ENCODE data around the gene EMILIN3. TPM values are rescaled to one million over a fixed set of nuclear protein-coding genes. Genes with fewer than 3 reads are reported as not detected.

Gene EMILIN3
- polyA plus RNA-seq, 1 of the 3 experiments (the other 2 are of a cell fraction), result 0.02 TPM

DNA sequence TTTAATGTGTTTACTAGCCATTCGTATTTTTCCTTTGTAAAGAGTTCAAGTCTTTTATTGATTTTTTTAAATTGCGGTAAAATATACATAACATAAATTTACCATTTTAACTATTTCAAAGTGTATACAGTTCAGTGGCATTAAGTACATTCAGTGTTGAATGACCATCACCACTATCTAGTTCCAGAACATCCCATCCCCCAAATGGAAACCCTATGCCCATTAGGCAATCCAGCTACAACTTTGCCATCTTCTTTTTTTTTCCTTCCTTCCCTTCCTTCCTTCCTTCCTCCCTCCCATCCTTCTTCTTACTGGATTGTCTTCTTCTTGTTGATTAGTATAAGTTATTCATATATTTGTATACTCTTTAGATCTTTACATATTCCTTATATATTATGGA, 17.4 kb downstream of the EMILIN3 start (continued):
- TF ChIP-seq, protein P1, sequence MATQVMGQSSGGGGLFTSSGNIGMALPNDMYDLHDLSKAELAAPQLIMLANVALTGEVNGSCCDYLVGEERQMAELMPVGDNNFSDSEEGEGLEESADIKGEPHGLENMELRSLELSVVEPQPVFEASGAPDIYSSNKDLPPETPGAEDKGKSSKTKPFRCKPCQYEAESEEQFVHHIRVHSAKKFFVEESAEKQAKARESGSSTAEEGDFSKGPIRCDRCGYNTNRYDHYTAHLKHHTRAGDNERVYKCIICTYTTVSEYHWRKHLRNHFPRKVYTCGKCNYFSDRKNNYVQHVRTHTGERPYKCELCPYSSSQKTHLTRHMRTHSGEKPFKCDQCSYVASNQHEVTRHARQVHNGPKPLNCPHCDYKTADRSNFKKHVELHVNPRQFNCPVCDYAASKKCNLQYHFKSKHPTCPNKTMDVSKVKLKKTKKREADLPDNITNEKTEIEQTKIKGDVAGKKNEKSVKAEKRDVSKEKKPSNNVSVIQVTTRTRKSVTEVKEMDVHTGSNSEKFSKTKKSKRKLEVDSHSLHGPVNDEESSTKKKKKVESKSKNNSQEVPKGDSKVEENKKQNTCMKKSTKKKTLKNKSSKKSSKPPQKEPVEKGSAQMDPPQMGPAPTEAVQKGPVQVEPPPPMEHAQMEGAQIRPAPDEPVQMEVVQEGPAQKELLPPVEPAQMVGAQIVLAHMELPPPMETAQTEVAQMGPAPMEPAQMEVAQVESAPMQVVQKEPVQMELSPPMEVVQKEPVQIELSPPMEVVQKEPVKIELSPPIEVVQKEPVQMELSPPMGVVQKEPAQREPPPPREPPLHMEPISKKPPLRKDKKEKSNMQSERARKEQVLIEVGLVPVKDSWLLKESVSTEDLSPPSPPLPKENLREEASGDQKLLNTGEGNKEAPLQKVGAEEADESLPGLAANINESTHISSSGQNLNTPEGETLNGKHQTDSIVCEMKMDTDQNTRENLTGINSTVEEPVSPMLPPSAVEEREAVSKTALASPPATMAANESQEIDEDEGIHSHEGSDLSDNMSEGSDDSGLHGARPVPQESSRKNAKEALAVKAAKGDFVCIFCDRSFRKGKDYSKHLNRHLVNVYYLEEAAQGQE (IDR thresholded peaks at IDR 0.05; ENCODE audit: low read depth, low read length), result no peak
- TF ChIP-seq ELF1 (IDR thresholded peaks at IDR 0.05), result no peak

DNA sequence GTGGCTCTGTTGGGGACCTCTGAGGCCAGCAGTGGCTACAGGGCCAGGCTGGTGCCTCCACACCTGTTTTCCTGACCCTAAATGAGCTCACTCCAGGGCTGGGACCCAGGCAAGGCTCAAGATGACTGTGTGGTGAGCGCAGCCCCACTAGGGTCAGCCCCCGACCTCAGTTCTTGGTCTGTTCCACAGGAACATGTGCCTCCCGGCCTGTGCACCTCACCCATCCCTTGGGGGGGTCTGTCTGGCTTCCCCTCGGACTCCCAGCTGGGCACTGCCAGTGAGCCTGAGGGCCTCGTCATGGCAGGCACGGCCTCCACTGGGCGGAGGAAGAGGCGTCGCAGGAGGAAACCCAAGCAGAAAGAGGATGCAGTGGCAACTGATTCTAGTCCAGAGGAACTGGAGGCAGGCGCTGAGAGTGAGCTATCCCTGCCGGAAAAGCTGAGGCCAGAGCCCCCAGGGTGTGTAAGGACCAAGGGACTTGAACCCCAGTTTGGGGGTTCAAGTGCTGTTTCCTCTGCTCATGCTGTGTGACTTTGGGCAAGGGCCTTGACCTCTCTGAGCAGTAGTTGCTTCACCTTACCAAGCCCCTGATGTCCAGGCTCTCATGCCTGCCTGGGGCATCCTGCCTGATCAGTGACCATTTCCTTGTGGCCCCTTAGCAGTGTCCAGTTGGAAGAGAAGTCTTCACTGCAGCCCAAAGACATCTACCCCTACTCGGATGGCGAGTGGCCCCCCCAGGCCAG, 18.0 kb downstream of the EMILIN3 start:
- DNase-seq, result no peak
- TF ChIP-seq NRF1 (IDR thresholded peaks at IDR 0.05; ENCODE audit: low read depth, low read length) (no peak), FOXM1 (IDR thresholded peaks at IDR 0.05; ENCODE audit: low read depth) (no peak), SMC3 (IDR thresholded peaks at IDR 0.05; ENCODE audit: low read depth, low read length) (no peak), RCOR1 (IDR thresholded peaks at IDR 0.05; ENCODE audit: low read length) (no peak), TCF12 (IDR thresholded peaks at IDR 0.05) (no peak), GABPA (IDR thresholded peaks at IDR 0.05; ENCODE audit: low read depth) (no peak), CHD2 (IDR thresholded peaks at IDR 0.05; ENCODE audit: low read length, partially characterized antibody) (no peak), RXRA (IDR thresholded peaks at IDR 0.05; ENCODE audit: borderline replicate concordance, low read depth) (no peak), RAD21 (IDR thresholded peaks at IDR 0.05; ENCODE audit: low read length) (no peak), TAF1 (IDR thresholded peaks at IDR 0.05; ENCODE audit: borderline replicate concordance, low read depth, low read length) (no peak), EZH2phosphoT487 (IDR thresholded peaks at IDR 0.05; ENCODE audit: borderline replicate concordance, low read depth) (no peak), SIN3A (IDR thresholded peaks at IDR 0.05; ENCODE audit: borderline replicate concordance, low read depth, low read length) (no peak), TEAD4 (IDR thresholded peaks at IDR 0.05; ENCODE audit: borderline replicate concordance, insufficient read depth) (no peak), ELF1 (IDR thresholded peaks at IDR 0.05) (no peak)
- TF ChIP-seq, protein P2, sequence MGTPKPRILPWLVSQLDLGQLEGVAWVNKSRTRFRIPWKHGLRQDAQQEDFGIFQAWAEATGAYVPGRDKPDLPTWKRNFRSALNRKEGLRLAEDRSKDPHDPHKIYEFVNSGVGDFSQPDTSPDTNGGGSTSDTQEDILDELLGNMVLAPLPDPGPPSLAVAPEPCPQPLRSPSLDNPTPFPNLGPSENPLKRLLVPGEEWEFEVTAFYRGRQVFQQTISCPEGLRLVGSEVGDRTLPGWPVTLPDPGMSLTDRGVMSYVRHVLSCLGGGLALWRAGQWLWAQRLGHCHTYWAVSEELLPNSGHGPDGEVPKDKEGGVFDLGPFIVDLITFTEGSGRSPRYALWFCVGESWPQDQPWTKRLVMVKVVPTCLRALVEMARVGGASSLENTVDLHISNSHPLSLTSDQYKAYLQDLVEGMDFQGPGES (IDR thresholded peaks at IDR 0.05; ENCODE audit: low read depth, low read length), result no peak
- TF ChIP-seq, protein P3, sequence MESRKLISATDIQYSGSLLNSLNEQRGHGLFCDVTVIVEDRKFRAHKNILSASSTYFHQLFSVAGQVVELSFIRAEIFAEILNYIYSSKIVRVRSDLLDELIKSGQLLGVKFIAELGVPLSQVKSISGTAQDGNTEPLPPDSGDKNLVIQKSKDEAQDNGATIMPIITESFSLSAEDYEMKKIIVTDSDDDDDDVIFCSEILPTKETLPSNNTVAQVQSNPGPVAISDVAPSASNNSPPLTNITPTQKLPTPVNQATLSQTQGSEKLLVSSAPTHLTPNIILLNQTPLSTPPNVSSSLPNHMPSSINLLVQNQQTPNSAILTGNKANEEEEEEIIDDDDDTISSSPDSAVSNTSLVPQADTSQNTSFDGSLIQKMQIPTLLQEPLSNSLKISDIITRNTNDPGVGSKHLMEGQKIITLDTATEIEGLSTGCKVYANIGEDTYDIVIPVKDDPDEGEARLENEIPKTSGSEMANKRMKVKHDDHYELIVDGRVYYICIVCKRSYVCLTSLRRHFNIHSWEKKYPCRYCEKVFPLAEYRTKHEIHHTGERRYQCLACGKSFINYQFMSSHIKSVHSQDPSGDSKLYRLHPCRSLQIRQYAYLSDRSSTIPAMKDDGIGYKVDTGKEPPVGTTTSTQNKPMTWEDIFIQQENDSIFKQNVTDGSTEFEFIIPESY (IDR thresholded peaks at IDR 0.05; ENCODE audit: borderline replicate concordance, low read depth), result no peak
- TF ChIP-seq, protein P4, sequence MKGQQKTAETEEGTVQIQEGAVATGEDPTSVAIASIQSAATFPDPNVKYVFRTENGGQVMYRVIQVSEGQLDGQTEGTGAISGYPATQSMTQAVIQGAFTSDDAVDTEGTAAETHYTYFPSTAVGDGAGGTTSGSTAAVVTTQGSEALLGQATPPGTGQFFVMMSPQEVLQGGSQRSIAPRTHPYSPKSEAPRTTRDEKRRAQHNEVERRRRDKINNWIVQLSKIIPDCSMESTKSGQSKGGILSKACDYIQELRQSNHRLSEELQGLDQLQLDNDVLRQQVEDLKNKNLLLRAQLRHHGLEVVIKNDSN (IDR thresholded peaks at IDR 0.05; ENCODE audit: borderline replicate concordance, low read depth), result no peak
- TF ChIP-seq, protein P5, sequence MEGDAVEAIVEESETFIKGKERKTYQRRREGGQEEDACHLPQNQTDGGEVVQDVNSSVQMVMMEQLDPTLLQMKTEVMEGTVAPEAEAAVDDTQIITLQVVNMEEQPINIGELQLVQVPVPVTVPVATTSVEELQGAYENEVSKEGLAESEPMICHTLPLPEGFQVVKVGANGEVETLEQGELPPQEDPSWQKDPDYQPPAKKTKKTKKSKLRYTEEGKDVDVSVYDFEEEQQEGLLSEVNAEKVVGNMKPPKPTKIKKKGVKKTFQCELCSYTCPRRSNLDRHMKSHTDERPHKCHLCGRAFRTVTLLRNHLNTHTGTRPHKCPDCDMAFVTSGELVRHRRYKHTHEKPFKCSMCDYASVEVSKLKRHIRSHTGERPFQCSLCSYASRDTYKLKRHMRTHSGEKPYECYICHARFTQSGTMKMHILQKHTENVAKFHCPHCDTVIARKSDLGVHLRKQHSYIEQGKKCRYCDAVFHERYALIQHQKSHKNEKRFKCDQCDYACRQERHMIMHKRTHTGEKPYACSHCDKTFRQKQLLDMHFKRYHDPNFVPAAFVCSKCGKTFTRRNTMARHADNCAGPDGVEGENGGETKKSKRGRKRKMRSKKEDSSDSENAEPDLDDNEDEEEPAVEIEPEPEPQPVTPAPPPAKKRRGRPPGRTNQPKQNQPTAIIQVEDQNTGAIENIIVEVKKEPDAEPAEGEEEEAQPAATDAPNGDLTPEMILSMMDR (IDR thresholded peaks at IDR 0.05), result no peak
- H3K27me3 ChIP-seq (ENCODE audit: insufficient read depth), result no peaks in the 10 kb centered on the region
- no peaks in the 10 kb centered on the region for H4K20me1 ChIP-seq (ENCODE audit: insufficient read depth)
- no peaks in the 10 kb centered on the region for H3K9me2 ChIP-seq
- no peaks in the 10 kb centered on the region; a peak in 1 of 4 replicates for H3K4me1 ChIP-seq (ENCODE audit: control insufficient read depth in 1 of 2, insufficient read depth in 2 of 2, low read depth in 1 of 2, low read length in 1 of 2)
- H3K9ac ChIP-seq, result no peak overlapping the region
- H3K4me3 ChIP-seq (ENCODE audit: low read depth in 2 of 2, low read length in 1 of 2), result no peak overlapping the region
- no peaks in the 10 kb centered on the region for H3F3A ChIP-seq (replicated peaks; ENCODE audit: insufficient read depth)
- H3K4me2 ChIP-seq, result no peak overlapping the region
- 80% methylated on average over 11 of the region's 13 CpGs for WGBS (ENCODE audit: low lambda C conversion rate)
- H3K36me3 ChIP-seq (replicated peaks in 1 of 2; ENCODE audit: control insufficient read depth in 1 of 2, insufficient read depth in 2 of 2, low read length in 1 of 2), result no peaks in the 10 kb centered on the region
- no peak overlapping the region for H3K27ac ChIP-seq (ENCODE audit: low read depth in 2 of 2, low read length in 1 of 2)
- H3K9me3 ChIP-seq, result no peaks in the 10 kb centered on the region
- POLR2A ChIA-PET, result no interaction called here
- CTCF ChIA-PET, result interaction anchor here (1.1 to 3.3 kb wide), 3 partner anchors 9 to 175 kb away, joined by 3 to 13 read pairs (median 7); no protein-coding TSS in a partner anchor
- H3K79me2 ChIP-seq (ENCODE audit: insufficient read depth), result no peaks in the 10 kb centered on the region
- no peak overlapping the region for H2AFZ ChIP-seq (ENCODE audit: low read depth)
